Mesothelial cell of epicardium (in vitro differentiated cells): ENCODE results near the gene PARP12. TPM values are rescaled to one million over a fixed set of nuclear protein-coding genes. Genes with fewer than 3 reads are reported as not detected.

Source experiments
- DNase-seq, 2 experiments: peaks; one replicate each; pipeline ENCODE4 v3.0.0; 2021; ENCODE audit warnings: low spot score in 2 of 2; ENCODE audit not compliant: unreplicated experiment in 2 of 2
- H3K27ac Mint-ChIP-seq: 2 replicates; pipeline ENCODE4 v1.8.0; 2021; ENCODE audit warnings: mixed read lengths
- H3K27me3 Mint-ChIP-seq: 2 replicates; pipeline ENCODE4 v1.8.0; 2021; ENCODE audit warnings: low read depth, mixed read lengths
- H3K36me3 Mint-ChIP-seq: 2 replicates; pipeline ENCODE4 v1.8.0; 2021; ENCODE audit warnings: mixed read lengths
- H3K4me1 Mint-ChIP-seq: 2 replicates; pipeline ENCODE4 v1.8.0; 2021; ENCODE audit warnings: mixed read lengths
- H3K4me3 Mint-ChIP-seq: 2 replicates; pipeline ENCODE4 v1.8.0; 2021; ENCODE audit warnings: mild to moderate bottlenecking, moderate library complexity, mixed read lengths
- H3K9me3 Mint-ChIP-seq: 2 replicates; pipeline ENCODE4 v1.8.0; 2021; ENCODE audit warnings: mixed read lengths
- CTCF ChIP-seq: fragments of 200-600 bp; sonication (generic); IDR thresholded peaks from one replicate; pipeline ENCODE4 v1.5.0; 2021; ENCODE audit warnings: antibody characterized with exemption; ENCODE audit not compliant: unreplicated experiment
- total RNA-seq: library from RNA; stranded (reverse); gene quantifications from 3 replicates; pipeline ENCODE4 v1.2.1, GENCODE V29; 2021

The PARP12 gene
- total RNA-seq, 1 donor from 2014 or later = 27.1 TPM

DNA sequence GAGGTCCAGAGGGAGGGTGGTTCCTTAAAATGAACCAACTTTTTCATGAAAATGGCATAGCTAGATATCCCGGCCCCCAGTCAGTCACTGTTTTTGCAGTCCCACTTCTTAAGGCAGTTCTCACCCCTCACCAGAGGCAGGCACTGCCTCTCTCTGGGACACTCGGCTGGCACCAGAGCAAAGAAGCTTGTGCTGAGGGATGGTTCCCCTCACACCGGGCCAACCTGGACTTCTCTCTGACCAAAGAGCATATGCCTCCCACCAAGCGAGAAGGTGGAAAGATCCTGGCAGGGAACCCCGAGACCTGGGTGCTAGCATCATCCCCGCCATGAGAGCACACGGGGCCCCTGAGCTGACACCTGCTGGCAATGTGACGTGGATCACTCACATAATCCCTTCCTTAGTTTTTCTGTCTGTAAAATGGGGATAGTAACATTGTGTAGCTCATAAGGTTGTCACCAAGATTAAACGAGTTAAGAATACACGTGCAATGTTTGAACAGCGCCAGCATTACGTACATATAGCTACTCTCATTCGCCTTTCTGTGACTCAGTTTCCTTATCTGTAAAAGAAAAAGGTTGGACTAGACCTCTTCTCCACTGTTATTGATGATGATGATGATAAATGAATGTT is 88.5 kb downstream of the PARP12 start:
- peaks cover 5% of the 10 kb centered on the region for H3K4me1 Mint-ChIP-seq
- H3K36me3 Mint-ChIP-seq = no peaks in the 10 kb centered on the region
- H3K27ac Mint-ChIP-seq = no peak overlapping the region
- TF ChIP-seq CTCF = no peak
- H3K4me3 Mint-ChIP-seq = no peak overlapping the region
- no peak for DNase-seq
- H3K27me3 Mint-ChIP-seq = peaks cover 11% of the 10 kb centered on the region
- H3K9me3 Mint-ChIP-seq = no peaks in the 10 kb centered on the region

Other genes starting within 250 kb of the PARP12 start
- gene TBXAS1, start 233.7 kb downstream of the PARP12 start, total RNA-seq = 3.1 to 4.7 TPM (median 3.9 TPM) in 3 replicates
- 6.5 to 8.4 TPM (median 6.6 TPM) in 3 replicates for gene KDM7A, start 114.0 kb upstream of the PARP12 start, total RNA-seq